ENCODE results near the gene YWHAG.
"Not testable (repeated sequence)": the region's sequence is repeated elsewhere in the genome, so short reads cannot be mapped to it uniquely, and the experiment has no call there.

The YWHAG gene

DNA sequence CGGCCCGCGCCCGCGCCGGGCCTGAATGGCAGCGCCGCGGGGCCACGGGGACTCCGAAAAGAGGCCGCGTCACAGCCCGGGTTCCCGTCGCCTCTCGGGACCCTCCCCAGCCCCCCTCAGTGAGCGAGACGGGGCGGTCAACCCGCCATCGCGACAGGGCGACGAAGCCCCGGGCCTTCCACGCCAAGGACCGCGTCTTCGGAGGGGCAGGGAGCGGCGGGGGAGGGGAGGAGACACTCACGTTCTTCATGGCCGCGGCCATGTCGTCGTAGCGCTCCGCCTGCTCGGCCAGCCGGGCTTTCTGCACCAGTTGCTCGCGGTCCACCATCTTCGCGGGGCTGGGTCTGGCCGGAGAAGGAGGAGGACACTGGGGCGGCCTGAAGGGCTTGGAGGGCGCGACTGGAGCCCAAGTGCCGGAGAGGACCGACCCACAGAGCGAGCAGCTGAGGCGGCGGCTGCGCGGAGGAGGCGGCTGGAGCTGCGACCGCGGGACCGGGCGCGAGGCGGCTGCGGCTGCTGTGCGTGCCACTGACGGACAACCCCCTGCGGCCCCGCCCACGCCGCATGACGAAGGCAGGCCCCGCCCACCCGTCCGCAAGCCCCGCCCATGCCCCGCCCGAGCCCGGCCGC is at the start of gene YWHAG:
TSS of gene YWHAG (minus strand) at position 511 of the 630 bp plus-strand sequence. CDS start at position 328, 183 bp downstream.
- Histone ChIP-seq H3K9ac (ENCODE audit: insufficient read length) (peak within 1 kb of the TSS; percentile 87), H3K4me3 (peak within 1 kb of the TSS; percentile 91), H3K27ac (peak within 1 kb of the TSS; percentile 97), H3K9me3 (ENCODE audit: low read depth, low read length) (no peaks in the 10 kb centered on the region), H3K36me3 (ENCODE audit: insufficient read depth, low read length) (peaks cover 44% of the 10 kb centered on the region)
- no peak for DNase-seq (ENCODE audit: low read depth, low spot score)
- TF ChIP-seq FOXP2 (optimal IDR thresholded peaks at IDR 0.05; ENCODE audit: control extremely low read depth, extremely low read length, insufficient read depth) (no peak), EZH2 (IDR thresholded peaks at IDR 0.05) (no peak), POLR2AphosphoS5 (IDR thresholded peaks at IDR 0.05; ENCODE audit: borderline replicate concordance, low read depth, low read length) (peak; percentile 98)

DNA sequence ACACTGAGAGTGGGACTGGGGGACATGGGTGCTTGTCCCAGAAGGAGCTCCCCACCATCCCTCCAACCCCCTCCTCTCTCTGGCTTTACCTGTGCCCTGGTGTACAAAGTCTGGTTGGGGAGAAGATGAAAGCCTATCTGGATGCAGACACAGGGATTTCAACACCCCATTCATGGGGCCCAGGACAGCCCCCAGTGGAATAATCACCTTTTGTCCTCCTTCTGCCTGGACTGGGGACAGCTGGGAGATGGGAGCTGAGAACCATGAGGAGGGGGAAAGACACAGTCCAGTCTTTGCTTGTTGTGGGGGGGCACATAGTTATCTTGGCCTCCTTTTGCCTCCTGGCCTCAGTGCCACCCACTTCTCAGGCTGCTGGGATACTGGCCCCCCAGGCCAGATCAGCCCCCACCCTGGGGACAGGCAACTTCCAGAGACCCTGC is 49.4 kb upstream of the YWHAG start:
- no peaks in the 10 kb centered on the region for H3K36me3 ChIP-seq (ENCODE audit: insufficient read depth, low read length)
- H3K27ac ChIP-seq: no peak overlapping the region
- no peaks in the 10 kb centered on the region for H3K9me3 ChIP-seq (ENCODE audit: low read depth, low read length)
- no peak overlapping the region for H3K4me3 ChIP-seq
- no peak overlapping the region for H3K9ac ChIP-seq (ENCODE audit: insufficient read length)
- TF ChIP-seq EZH2 (IDR thresholded peaks at IDR 0.05) (no peak), FOXP2 (optimal IDR thresholded peaks at IDR 0.05; ENCODE audit: control extremely low read depth, extremely low read length, insufficient read depth) (no peak), POLR2AphosphoS5 (IDR thresholded peaks at IDR 0.05; ENCODE audit: borderline replicate concordance, low read depth, low read length) (no peak)
- no peak for DNase-seq (ENCODE audit: low read depth, low spot score)

DNA sequence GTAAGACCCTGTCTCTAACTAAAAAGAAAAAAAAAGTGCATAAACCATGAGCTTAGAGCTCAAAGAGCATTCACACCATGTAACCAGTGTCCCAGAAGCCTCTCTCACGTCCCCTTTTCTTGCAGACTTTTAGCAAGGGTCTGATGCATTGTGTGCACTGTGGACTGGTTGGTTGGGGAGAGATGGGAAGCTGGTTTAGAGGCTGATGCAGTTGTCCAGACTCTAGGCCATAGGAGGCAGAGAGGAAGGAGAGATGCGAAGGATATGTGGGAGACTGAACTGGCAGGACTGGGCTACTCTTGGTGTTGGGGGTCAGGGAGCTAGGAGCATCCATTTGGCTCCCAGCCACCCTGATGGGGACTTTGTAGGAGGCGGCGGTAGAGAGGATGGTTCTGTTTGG is 48.9 kb upstream of the YWHAG start:
- Histone ChIP-seq H3K36me3 (ENCODE audit: insufficient read depth, low read length) (no peaks in the 10 kb centered on the region), H3K27ac (no peak overlapping the region), H3K4me3 (no peak overlapping the region), H3K9ac (ENCODE audit: insufficient read length) (no peak overlapping the region), H3K9me3 (ENCODE audit: low read depth, low read length) (no peaks in the 10 kb centered on the region)
- TF ChIP-seq POLR2AphosphoS5 (IDR thresholded peaks at IDR 0.05; ENCODE audit: borderline replicate concordance, low read depth, low read length) (no peak), FOXP2 (optimal IDR thresholded peaks at IDR 0.05; ENCODE audit: control extremely low read depth, extremely low read length, insufficient read depth) (no peak), EZH2 (IDR thresholded peaks at IDR 0.05) (no peak)
- DNase-seq (ENCODE audit: low read depth, low spot score): no peak

DNA sequence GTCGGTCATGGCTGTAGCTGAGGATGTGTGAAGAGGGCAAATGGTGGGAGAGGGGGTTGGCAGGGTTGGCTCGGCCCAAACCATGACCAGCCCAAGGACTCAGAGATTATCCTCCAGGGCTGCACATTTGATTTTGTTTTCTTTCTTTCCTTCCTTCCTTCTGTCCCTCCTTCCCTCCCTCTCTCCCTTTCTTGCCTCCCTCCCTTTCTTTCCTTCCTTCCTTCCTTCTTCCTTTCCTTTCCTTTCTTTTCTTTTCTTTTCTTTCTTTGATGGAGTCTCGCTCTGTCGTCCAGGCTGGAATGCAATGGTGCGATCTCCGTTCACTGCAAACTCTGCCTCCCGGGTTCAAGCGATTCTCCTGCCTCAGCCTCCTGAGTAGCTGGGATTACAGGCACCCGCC is 46.9 kb upstream of the YWHAG start:
- Histone ChIP-seq H3K27ac (no peak overlapping the region), H3K4me3 (no peak overlapping the region), H3K9ac (ENCODE audit: insufficient read length) (no peak overlapping the region), H3K9me3 (ENCODE audit: low read depth, low read length) (no peaks in the 10 kb centered on the region), H3K36me3 (ENCODE audit: insufficient read depth, low read length) (no peaks in the 10 kb centered on the region)
- no peak for TF ChIP-seq POLR2AphosphoS5 (IDR thresholded peaks at IDR 0.05; ENCODE audit: borderline replicate concordance, low read depth, low read length)
- no peak for TF ChIP-seq EZH2 (IDR thresholded peaks at IDR 0.05)
- no peak for TF ChIP-seq FOXP2 (optimal IDR thresholded peaks at IDR 0.05; ENCODE audit: control extremely low read depth, extremely low read length, insufficient read depth)
- no peak for DNase-seq (ENCODE audit: low read depth, low spot score)

DNA sequence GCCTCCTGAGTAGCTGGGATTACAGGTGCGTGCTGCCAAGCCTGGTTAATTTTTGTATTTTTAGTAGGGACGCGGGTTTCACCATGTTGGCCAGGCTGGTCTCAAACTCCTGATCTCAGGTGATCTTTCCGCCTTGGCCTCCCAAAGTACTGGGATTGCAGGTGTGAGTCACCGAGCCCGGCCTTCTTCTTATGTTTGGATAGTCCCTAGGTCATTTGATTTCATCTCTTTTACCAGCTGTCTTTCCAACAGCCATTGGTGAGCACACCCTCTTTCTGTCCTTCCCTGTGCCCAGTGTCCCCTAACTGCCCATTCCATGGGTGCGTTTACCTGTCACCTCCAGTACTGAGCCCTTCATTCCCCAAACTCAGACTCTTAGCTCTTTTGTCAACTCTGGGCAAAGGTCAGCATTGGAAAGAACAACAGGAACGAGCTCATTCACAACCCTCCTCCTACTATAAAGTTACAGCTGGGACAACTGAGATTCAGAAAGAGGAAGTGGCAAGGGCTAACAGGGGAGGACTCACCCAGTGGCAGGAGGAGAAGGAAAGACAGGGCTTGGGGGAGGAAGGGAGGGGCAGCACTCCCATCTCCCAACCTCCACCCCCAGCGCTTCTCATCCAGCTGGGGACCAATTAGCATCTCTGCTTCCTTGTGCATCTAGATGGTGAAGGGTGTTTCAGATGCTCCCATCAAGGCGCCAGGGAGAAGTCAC is 45.1 kb upstream of the YWHAG start:
- Histone ChIP-seq H3K9me3 (ENCODE audit: low read depth, low read length) (no peaks in the 10 kb centered on the region), H3K36me3 (ENCODE audit: insufficient read depth, low read length) (no peaks in the 10 kb centered on the region), H3K4me3 (no peak overlapping the region), H3K9ac (ENCODE audit: insufficient read length) (no peak overlapping the region), H3K27ac (no peak overlapping the region)
- DNase-seq (ENCODE audit: low read depth, low spot score): no peak
- no peak for TF ChIP-seq FOXP2 (optimal IDR thresholded peaks at IDR 0.05; ENCODE audit: control extremely low read depth, extremely low read length, insufficient read depth)
- no peak for TF ChIP-seq POLR2AphosphoS5 (IDR thresholded peaks at IDR 0.05; ENCODE audit: borderline replicate concordance, low read depth, low read length)
- TF ChIP-seq EZH2 (IDR thresholded peaks at IDR 0.05): no peak

DNA sequence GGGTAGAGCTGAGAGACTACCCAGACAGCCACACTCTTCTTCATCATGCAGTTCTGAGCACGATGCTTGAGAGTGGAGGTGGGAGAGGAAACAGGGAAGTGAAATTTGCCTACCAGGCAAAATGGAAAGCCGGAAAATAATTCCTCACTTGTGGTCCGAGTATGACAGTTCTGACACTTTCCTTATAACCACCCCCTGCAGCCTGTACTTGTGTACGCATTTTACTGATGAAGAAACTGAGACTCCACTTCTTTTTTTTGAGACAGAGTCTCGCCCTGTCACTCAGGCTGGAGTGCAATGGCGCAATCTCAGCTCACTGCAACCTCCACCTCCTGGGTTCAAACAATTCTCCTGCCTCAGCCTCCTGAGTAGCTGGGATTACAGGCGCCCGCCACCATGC is 44.3 kb upstream of the YWHAG start:
- not testable (repeated sequence) for H3K4me3 ChIP-seq; H3K36me3 ChIP-seq (ENCODE audit: insufficient read depth, low read length); H3K27ac ChIP-seq; H3K9me3 ChIP-seq (ENCODE audit: low read depth, low read length); H3K9ac ChIP-seq (ENCODE audit: insufficient read length); DNase-seq (ENCODE audit: low read depth, low spot score)

DNA sequence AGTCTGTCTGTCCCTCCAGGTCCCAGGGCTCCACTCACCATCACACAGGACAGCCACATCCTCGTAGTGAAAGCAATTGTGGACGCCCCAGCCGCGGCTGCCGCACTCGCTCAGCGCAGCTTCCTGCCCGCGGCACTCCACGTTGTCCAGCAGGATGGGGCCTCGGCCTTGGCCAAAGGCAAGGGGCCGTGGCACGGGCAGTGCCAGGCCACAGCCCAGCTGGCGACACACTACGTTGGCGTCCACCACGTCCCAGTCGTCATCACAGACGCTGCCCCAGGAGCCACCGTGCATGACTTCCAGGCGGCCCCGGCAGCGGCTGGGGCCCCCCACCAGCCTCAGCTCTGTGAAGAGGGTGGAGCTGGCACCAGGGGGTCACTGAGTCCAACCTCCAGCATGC is 41.5 kb upstream of the YWHAG start:
- H3K27ac ChIP-seq: no peak overlapping the region
- TF ChIP-seq FOXP2 (optimal IDR thresholded peaks at IDR 0.05; ENCODE audit: control extremely low read depth, extremely low read length, insufficient read depth): no peak
- DNase-seq (ENCODE audit: low read depth, low spot score): no peak
- no peaks in the 10 kb centered on the region for H3K36me3 ChIP-seq (ENCODE audit: insufficient read depth, low read length)
- no peaks in the 10 kb centered on the region for H3K9me3 ChIP-seq (ENCODE audit: low read depth, low read length)
- H3K4me3 ChIP-seq: no peak overlapping the region
- no peak overlapping the region for H3K9ac ChIP-seq (ENCODE audit: insufficient read length)

DNA sequence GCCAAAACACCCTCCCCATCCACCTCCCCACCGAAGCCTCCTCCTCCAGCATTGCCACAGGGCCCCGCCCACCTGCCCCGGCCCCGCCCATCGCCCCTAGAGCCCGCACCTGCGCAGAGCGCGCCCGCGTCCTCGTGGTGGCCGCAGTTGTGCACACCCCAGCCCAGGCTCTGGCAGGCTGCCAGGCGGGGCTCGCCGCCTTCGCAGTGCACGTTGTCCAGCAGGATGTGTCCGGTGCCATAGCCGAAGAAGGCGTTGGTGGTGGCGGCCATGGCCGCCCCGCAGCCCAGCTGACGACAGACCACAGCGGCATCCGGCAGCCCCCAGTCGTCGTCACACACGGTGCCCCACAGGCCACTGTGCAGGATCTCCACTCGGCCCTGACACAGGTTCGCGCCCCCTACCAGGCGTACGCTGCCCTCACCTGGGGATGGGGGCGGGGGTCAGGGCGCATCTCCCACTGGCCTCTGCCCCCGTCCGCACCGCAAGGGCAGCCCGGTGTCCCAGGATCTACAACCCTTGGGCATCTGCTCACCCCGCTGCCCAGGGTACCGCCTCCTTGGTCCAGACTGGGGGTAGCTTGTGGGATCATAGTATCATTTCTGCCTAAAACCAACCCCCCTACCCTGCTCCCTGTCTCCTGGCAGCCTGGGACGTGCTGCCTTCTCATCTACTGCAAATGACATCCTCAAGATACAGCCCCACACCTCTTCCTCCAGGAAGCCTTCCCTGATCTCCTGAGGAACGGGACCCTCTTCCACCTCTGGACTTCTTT is 38.8 kb upstream of the YWHAG start:
- TF ChIP-seq POLR2AphosphoS5 (IDR thresholded peaks at IDR 0.05; ENCODE audit: borderline replicate concordance, low read depth, low read length) (peak; percentile 74; the same call in 1 of the 2 replicates), FOXP2 (optimal IDR thresholded peaks at IDR 0.05; ENCODE audit: control extremely low read depth, extremely low read length, insufficient read depth) (no peak)

More for the DNA sequence above, 38.8 kb upstream of the YWHAG start:
- no peak for DNase-seq (ENCODE audit: low read depth, low spot score)
- Histone ChIP-seq H3K27ac (no peak overlapping the region), H3K36me3 (ENCODE audit: insufficient read depth, low read length) (no peaks in the 10 kb centered on the region), H3K9ac (ENCODE audit: insufficient read length) (peak overlapping the region; percentile 61), H3K4me3 (peak overlapping the region; percentile 78), H3K9me3 (ENCODE audit: low read depth, low read length) (no peaks in the 10 kb centered on the region)

Measured in SK-N-MC (cell line).